ENCODE results near the gene PDK3. TPM values are rescaled to one million over a fixed set of nuclear protein-coding genes. Genes with fewer than 3 reads are reported as not detected.

Gene PDK3
- total RNA-seq, 1 experiment from 2014 or later = 47.3 TPM

DNA sequence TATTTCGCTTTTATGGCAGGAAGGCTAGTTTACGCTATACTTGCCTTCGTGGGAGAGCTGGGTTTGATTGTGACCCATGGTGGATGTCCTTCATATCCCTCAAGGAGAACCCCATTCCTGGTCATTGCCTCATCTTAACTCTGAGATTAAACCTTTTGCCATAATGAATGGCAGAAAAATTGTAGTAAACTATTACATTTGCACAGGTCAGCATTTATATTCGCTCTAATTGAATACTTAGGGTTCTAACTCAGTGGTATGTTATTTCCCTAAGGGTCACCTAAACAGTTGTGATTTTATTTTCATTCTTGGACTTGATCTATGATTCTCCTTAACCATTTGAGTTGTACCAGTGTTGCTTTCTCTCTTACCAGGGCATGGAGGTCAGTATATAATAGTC is 13.4 kb downstream of the PDK3 start:
- Histone ChIP-seq H2AK5ac (ENCODE audit: insufficient read length, low read length) (no peak overlapping the region), H3K56ac (ENCODE audit: insufficient read length, low read depth, low read length) (no peak overlapping the region)
- WGBS (ENCODE audit: extremely low coverage, insufficient read length, low lambda C conversion rate) = no CpG with 5 or more reads among the region's 4 CpGs

More for the DNA sequence above, 13.4 kb downstream of the PDK3 start:
- Histone ChIP-seq H2BK20ac (ENCODE audit: low read depth, low read length, poor library complexity, severe bottlenecking) (no peak overlapping the region), H4K91ac (ENCODE audit: insufficient read length, low read depth, low read length) (no peak overlapping the region), H4K20me1 (ENCODE audit: control insufficient read depth, insufficient read depth, insufficient read length) (no peaks in the 10 kb centered on the region), H3K4me2 (ENCODE audit: insufficient read depth, insufficient read length, low read length) (no peak overlapping the region), H3K27me3 (ENCODE audit: insufficient read depth, low read length) (no peaks in the 10 kb centered on the region), H3K23me2 (ENCODE audit: insufficient read length, low read depth, low read length, poor library complexity, severe bottlenecking) (no peaks in the 10 kb centered on the region), H3T11ph (ENCODE audit: low read length) (no peak overlapping the region), H3K23ac (ENCODE audit: insufficient read length, low read depth, low read length) (no peak overlapping the region), H3K27ac (ENCODE audit: insufficient read length, low read depth, low read length) (no peak overlapping the region), H3K9me3 (ENCODE audit: control insufficient read depth, low read depth, low read length) (no peaks in the 10 kb centered on the region), H3K9ac (ENCODE audit: extremely low read depth, insufficient read length, low read length) (no peak overlapping the region), H3K4me1 (ENCODE audit: insufficient read depth, low read length) (peaks cover 2% of the 10 kb centered on the region; the same call in 1 of the 2 replicates), H3K14ac (ENCODE audit: insufficient read depth, low read length) (no peak overlapping the region), H3K79me2 (ENCODE audit: insufficient read depth, low read length) (peaks cover 4% of the 10 kb centered on the region; the same call in 1 of the 2 replicates), H4K8ac (replicated peaks; ENCODE audit: insufficient read length, low read depth, low read length) (no peak overlapping the region), H2BK15ac (ENCODE audit: low read depth, low read length) (no peak overlapping the region), H4K5ac (ENCODE audit: insufficient read length, low read depth, low read length) (no peak overlapping the region), H2BK5ac (ENCODE audit: insufficient read length, low read length) (no peak overlapping the region), H3K18ac (ENCODE audit: insufficient read length, low read depth, low read length) (no peak overlapping the region), H2AFZ (ENCODE audit: low read length) (no peak overlapping the region), H3K4ac (ENCODE audit: low read depth, low read length) (no peak overlapping the region), H2BK120ac (ENCODE audit: low read depth, low read length, poor library complexity, severe bottlenecking) (no peak overlapping the region), H2BK12ac (ENCODE audit: insufficient read length, low read depth, low read length) (no peak overlapping the region), H3K79me1 (ENCODE audit: insufficient read depth, low read depth, low read length, poor library complexity, severe bottlenecking) (peaks cover 3% of the 10 kb centered on the region)
- H3K27ac Mint-ChIP-seq = no peak overlapping the region; a peak in 1 of 7 replicates
- no peak for DNase-seq
- H3K27me3 Mint-ChIP-seq (ENCODE audit: low read depth) = no peaks in the 10 kb centered on the region
- TF ChIP-seq, protein P1, sequence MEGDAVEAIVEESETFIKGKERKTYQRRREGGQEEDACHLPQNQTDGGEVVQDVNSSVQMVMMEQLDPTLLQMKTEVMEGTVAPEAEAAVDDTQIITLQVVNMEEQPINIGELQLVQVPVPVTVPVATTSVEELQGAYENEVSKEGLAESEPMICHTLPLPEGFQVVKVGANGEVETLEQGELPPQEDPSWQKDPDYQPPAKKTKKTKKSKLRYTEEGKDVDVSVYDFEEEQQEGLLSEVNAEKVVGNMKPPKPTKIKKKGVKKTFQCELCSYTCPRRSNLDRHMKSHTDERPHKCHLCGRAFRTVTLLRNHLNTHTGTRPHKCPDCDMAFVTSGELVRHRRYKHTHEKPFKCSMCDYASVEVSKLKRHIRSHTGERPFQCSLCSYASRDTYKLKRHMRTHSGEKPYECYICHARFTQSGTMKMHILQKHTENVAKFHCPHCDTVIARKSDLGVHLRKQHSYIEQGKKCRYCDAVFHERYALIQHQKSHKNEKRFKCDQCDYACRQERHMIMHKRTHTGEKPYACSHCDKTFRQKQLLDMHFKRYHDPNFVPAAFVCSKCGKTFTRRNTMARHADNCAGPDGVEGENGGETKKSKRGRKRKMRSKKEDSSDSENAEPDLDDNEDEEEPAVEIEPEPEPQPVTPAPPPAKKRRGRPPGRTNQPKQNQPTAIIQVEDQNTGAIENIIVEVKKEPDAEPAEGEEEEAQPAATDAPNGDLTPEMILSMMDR (conservative IDR thresholded peaks at IDR 0.05) = no peak
- peaks cover 0 to 2% of the 10 kb centered on the region in 2 experiments; a peak in 1 of 5 replicates for H3K9me3 Mint-ChIP-seq
- no peak overlapping the region for H3K4me3 Mint-ChIP-seq
- peaks cover 31 to 50% of the 10 kb centered on the region in 2 experiments for H3K4me1 Mint-ChIP-seq
- peaks cover 2 to 11% (median 6%) of the 10 kb centered on the region in 3 experiments; a peak in 4 of 7 replicates for H3K36me3 Mint-ChIP-seq (ENCODE audit: insufficient read depth in 1 of 3, low read depth in 3 of 3)

Measured in H9 (cell line).